ENCODE results near the gene TEAD2. TPM values are rescaled to one million over a fixed set of nuclear protein-coding genes. Genes with fewer than 3 reads are reported as not detected.
"Not testable (repeated sequence)": the region's sequence is repeated elsewhere in the genome, so short reads cannot be mapped to it uniquely, and the experiment has no call there.

TEAD2 gene
- polyA plus RNA-seq, 1 donor from 2014 or later = 1.0 TPM

- no peak overlapping the region for H2AFZ ChIP-seq (ENCODE audit: low read depth, low read length)
- H3K79me2 ChIP-seq (replicated peaks; ENCODE audit: insufficient read depth, low read length) = no peaks in the 10 kb centered on the region
- H3K9me2 ChIP-seq (ENCODE audit: insufficient read depth, low read length) = no peaks in the 10 kb centered on the region
- H3K4me3 ChIP-seq (ENCODE audit: low read length) = no peak overlapping the region
- no peaks in the 10 kb centered on the region for H3K36me3 ChIP-seq (ENCODE audit: insufficient read depth, low read length)
- no peaks in the 10 kb centered on the region for H3F3A ChIP-seq (ENCODE audit: insufficient read depth, low read length, poor library complexity, severe bottlenecking)
- no peak overlapping the region for H3K27ac ChIP-seq (ENCODE audit: low read length)
- H3K9me3 ChIP-seq (ENCODE audit: low read length) = no peaks in the 10 kb centered on the region
- H3K27me3 ChIP-seq (ENCODE audit: insufficient read depth, low read depth, low read length) = no peaks in the 10 kb centered on the region
- no peak overlapping the region for H3K9ac ChIP-seq (ENCODE audit: low read length)
- no peaks in the 10 kb centered on the region for H4K20me1 ChIP-seq (ENCODE audit: insufficient read depth)
- H3K4me2 ChIP-seq (ENCODE audit: low read length) = no peak overlapping the region
- TF ChIP-seq CTCF (IDR thresholded peaks at IDR 0.05; ENCODE audit: poor library complexity, severe bottlenecking) = no peak
- no peak for TF ChIP-seq MXI1 (conservative IDR thresholded peaks at IDR 0.05; ENCODE audit: poor library complexity, severe bottlenecking)
- TF ChIP-seq, protein P1, sequence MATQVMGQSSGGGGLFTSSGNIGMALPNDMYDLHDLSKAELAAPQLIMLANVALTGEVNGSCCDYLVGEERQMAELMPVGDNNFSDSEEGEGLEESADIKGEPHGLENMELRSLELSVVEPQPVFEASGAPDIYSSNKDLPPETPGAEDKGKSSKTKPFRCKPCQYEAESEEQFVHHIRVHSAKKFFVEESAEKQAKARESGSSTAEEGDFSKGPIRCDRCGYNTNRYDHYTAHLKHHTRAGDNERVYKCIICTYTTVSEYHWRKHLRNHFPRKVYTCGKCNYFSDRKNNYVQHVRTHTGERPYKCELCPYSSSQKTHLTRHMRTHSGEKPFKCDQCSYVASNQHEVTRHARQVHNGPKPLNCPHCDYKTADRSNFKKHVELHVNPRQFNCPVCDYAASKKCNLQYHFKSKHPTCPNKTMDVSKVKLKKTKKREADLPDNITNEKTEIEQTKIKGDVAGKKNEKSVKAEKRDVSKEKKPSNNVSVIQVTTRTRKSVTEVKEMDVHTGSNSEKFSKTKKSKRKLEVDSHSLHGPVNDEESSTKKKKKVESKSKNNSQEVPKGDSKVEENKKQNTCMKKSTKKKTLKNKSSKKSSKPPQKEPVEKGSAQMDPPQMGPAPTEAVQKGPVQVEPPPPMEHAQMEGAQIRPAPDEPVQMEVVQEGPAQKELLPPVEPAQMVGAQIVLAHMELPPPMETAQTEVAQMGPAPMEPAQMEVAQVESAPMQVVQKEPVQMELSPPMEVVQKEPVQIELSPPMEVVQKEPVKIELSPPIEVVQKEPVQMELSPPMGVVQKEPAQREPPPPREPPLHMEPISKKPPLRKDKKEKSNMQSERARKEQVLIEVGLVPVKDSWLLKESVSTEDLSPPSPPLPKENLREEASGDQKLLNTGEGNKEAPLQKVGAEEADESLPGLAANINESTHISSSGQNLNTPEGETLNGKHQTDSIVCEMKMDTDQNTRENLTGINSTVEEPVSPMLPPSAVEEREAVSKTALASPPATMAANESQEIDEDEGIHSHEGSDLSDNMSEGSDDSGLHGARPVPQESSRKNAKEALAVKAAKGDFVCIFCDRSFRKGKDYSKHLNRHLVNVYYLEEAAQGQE (IDR thresholded peaks at IDR 0.05; ENCODE audit: borderline replicate concordance) = no peak
- TF ChIP-seq SMC3 (conservative IDR thresholded peaks at IDR 0.05; ENCODE audit: poor library complexity) = no peak
- TF ChIP-seq EP300 (conservative IDR thresholded peaks at IDR 0.05; ENCODE audit: poor library complexity, severe bottlenecking) = no peak
- TF ChIP-seq EZH2 (IDR thresholded peaks at IDR 0.05; ENCODE audit: borderline replicate concordance, insufficient read depth, low read length, poor library complexity, severe bottlenecking) = no peak
- TF ChIP-seq POLR2AphosphoS5 (IDR thresholded peaks at IDR 0.05) = no peak
- no peak for TF ChIP-seq RAD21 (conservative IDR thresholded peaks at IDR 0.05)
- no peak for TF ChIP-seq TAF1 (IDR thresholded peaks at IDR 0.05; ENCODE audit: low read depth)
Measured at GRCh38 chr19:49326165-49326704, 36.0 kb downstream of the TEAD2 start.

DNA sequence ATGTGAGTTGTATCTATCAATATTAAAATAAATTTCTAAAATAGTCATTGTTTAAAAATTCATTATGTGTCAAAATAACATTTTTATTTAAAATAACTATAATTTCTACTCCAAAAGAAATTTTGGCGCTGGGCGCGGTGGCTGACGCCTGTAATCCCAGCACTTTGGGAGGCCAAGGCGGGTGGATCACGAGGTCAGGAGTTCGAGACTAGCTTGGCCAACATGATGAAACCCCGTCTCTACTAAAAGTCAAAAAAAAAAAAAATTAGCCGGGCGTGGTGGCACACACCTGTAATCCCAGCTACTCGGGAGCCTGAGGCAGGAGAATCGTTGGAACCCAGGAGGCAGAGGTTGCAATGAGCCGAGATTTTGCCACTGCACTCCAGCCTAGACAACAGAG is 36.5 kb downstream of the TEAD2 start:
- H3K79me2 ChIP-seq (replicated peaks; ENCODE audit: insufficient read depth, low read length); H3K27me3 ChIP-seq (ENCODE audit: insufficient read depth, low read depth, low read length); H3K27ac ChIP-seq (ENCODE audit: low read length); H3F3A ChIP-seq (ENCODE audit: insufficient read depth, low read length, poor library complexity, severe bottlenecking); H2AFZ ChIP-seq (ENCODE audit: low read depth, low read length); H3K9me2 ChIP-seq (ENCODE audit: insufficient read depth, low read length); H3K36me3 ChIP-seq (ENCODE audit: insufficient read depth, low read length); H3K4me2 ChIP-seq (ENCODE audit: low read length); H3K9me3 ChIP-seq (ENCODE audit: low read length); H4K20me1 ChIP-seq (ENCODE audit: insufficient read depth); H3K4me3 ChIP-seq (ENCODE audit: low read length); H3K9ac ChIP-seq (ENCODE audit: low read length): not testable (repeated sequence)

Data from neural cell (in vitro differentiated cells).